Peyer's patch (tissue), 4 donors: Measurements from ENCODE around the gene MCOLN1.

ENCODE experiments used
- CTCF ChIP-seq, 6 experiments: fragments of 450-650 bp in 4 of 6; fragments of 200-600 bp in 2 of 6; sonication (generic) in 1 of 6; IDR thresholded peaks; one replicate each; pipeline ENCODE4 v1.5.1; 2017 to 2019; ENCODE audit warnings: antibody characterized with exemption in 6 of 6, mild to moderate bottlenecking in 3 of 6, moderate library complexity in 1 of 6
- POLR2A ChIP-seq, 2 donors: fragments of 450-650 bp; IDR thresholded peaks; one replicate each; pipeline ENCODE4 v1.5.1; 2017; ENCODE audit warnings: antibody characterized with exemption in 2 of 2, mild to moderate bottlenecking in 2 of 2, moderate library complexity in 2 of 2

GRCh38 chr19:7489609-7490044, 32.8 kb upstream of the MCOLN1 start:
- TF ChIP-seq CTCF (IDR thresholded peaks at IDR 0.05) (peak in 3 of 6 experiments; percentile 20 to 40 (median 28)), POLR2A (IDR thresholded peaks at IDR 0.05) (no peak)
